Heart left ventricle (tissue), 13 donors: ENCODE results near the gene KIRREL3.

Experiments used
- POLR2A ChIP-seq, 2 donors: fragments of 450-650 bp; IDR thresholded peaks; one replicate each; pipeline ENCODE4 v1.6.1; 2017; ENCODE audit warnings: antibody characterized with exemption in 2 of 2, mild to moderate bottlenecking in 2 of 2, moderate library complexity in 2 of 2
- TF ChIP-seq, protein P1 (sequence below), 12 donors: fragments of 200-600 bp; sonication (generic) in 4 of 12; IDR thresholded peaks; one replicate each; pipeline versions ENCODE4 v1.5.0 to v1.8.0; 2018 to 2022; ENCODE audit warnings: antibody characterized with exemption in 12 of 12, mild to moderate bottlenecking in 5 of 12
- donor health status: ischemic (EF 13 %, LVEDD 7.1; RV severe dilation, severe dysfunction).
- donor health status: DM: no; HTN: yes; CAD: no.
- donor health status: DM: no; HTN: no; CAD: no.
- donor health status: ischemic (EF 25% LVEDD 6.9; RV normal size, moderate dysfunction).
- donor health status: ischemic (EF 25% LVEDD 5.7; RV mildly dilated, moderate dysfunction).
- donor health status: ischemic (EF 35%, LVEDD 5.7; RV mildly dilated, moderate dysfunction).
- donor health status: nonischemic (EF 11% LVEDD 7.7; RV severe dilation, severe dysfunction).
- donor health status: DM: yes; HTN: yes; CAD: no.
- donor health status: PGD.
- donor health status: ischemic (EF 29% LVEDD 5.4; RV normal size, mild dysfunction).
- donor health status: nonischemic (EF 23%, LVEDD 6.1; RV moderate dilation, normal function).

DNA sequence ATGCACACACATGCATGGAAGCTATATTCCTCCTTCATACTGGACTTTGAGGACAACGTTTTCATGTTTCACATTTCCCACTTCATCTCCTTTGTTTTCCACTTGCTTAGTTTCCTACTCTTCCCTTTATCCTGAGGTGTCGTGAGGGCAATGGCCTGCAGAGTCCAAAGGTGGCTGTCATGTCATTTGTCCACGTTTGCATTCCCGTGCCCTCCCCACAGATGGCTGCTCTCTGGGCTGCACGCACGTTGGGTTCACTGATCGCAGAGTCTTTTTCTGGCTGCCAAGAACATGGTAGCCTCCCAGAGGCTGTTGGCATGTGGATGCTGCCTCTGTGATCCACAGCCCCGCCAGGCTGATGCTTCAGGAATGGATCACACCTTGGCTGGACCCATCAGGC is 389.1 kb downstream of the KIRREL3 start:
- TF ChIP-seq, protein P1, sequence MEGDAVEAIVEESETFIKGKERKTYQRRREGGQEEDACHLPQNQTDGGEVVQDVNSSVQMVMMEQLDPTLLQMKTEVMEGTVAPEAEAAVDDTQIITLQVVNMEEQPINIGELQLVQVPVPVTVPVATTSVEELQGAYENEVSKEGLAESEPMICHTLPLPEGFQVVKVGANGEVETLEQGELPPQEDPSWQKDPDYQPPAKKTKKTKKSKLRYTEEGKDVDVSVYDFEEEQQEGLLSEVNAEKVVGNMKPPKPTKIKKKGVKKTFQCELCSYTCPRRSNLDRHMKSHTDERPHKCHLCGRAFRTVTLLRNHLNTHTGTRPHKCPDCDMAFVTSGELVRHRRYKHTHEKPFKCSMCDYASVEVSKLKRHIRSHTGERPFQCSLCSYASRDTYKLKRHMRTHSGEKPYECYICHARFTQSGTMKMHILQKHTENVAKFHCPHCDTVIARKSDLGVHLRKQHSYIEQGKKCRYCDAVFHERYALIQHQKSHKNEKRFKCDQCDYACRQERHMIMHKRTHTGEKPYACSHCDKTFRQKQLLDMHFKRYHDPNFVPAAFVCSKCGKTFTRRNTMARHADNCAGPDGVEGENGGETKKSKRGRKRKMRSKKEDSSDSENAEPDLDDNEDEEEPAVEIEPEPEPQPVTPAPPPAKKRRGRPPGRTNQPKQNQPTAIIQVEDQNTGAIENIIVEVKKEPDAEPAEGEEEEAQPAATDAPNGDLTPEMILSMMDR (IDR thresholded peaks at IDR 0.05): no peak
- no peak for TF ChIP-seq POLR2A (IDR thresholded peaks at IDR 0.05)
